ENCODE data around the gene MAGI1.

The MAGI1 gene

DNA sequence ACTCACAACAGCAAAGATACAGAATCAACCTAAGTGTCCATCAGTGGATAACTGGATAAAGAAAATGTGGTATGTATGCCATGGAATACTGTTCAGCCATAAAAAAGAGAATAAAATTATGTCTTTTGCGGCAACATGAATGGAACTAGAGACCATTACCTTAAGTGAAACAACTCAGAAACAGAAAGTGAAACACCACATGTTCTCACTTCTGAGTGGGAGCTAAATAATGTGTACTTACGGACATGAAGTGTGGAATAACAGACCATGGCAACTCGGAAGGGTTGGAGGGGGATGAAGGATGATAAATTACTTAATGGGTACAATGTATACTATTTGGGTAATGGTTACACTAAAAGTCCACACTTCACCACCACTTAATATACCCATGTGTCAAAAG lies 600.6 kb downstream of the MAGI1 start:
- no peaks in the 10 kb centered on the region for H3F3A ChIP-seq (ENCODE audit: low read depth)
- H2AFZ ChIP-seq (ENCODE audit: low read length): no peak overlapping the region
- H3K9me3 ChIP-seq (ENCODE audit: insufficient read depth, low read depth, low read length): no peaks in the 10 kb centered on the region
- no peaks in the 10 kb centered on the region for H3K79me2 ChIP-seq (ENCODE audit: insufficient read depth, low read length)
- H3K4me3 ChIP-seq (ENCODE audit: low read length, poor library complexity, severe bottlenecking): no peak overlapping the region
- H3K4me2 ChIP-seq (ENCODE audit: low read depth, low read length, poor library complexity, severe bottlenecking): no peak overlapping the region
- no peak for TF ChIP-seq EZH2phosphoT487 (IDR thresholded peaks at IDR 0.05; ENCODE audit: borderline replicate concordance)
- TF ChIP-seq, protein P1, sequence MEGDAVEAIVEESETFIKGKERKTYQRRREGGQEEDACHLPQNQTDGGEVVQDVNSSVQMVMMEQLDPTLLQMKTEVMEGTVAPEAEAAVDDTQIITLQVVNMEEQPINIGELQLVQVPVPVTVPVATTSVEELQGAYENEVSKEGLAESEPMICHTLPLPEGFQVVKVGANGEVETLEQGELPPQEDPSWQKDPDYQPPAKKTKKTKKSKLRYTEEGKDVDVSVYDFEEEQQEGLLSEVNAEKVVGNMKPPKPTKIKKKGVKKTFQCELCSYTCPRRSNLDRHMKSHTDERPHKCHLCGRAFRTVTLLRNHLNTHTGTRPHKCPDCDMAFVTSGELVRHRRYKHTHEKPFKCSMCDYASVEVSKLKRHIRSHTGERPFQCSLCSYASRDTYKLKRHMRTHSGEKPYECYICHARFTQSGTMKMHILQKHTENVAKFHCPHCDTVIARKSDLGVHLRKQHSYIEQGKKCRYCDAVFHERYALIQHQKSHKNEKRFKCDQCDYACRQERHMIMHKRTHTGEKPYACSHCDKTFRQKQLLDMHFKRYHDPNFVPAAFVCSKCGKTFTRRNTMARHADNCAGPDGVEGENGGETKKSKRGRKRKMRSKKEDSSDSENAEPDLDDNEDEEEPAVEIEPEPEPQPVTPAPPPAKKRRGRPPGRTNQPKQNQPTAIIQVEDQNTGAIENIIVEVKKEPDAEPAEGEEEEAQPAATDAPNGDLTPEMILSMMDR (conservative IDR thresholded peaks at IDR 0.05; ENCODE audit: low read length): no peak
- H3K36me3 ChIP-seq (ENCODE audit: insufficient read depth, low read length): no peaks in the 10 kb centered on the region
- peaks cover 12% of the 10 kb centered on the region for H3K4me1 ChIP-seq (ENCODE audit: insufficient read depth, low read length, poor library complexity, severe bottlenecking)
- no peaks in the 10 kb centered on the region for H4K20me1 ChIP-seq (ENCODE audit: insufficient read depth, low read length, poor library complexity, severe bottlenecking)
- H3K9ac ChIP-seq (ENCODE audit: low read depth, low read length, poor library complexity, severe bottlenecking): no peak overlapping the region
- H3K9me2 ChIP-seq (replicated peaks; ENCODE audit: low read depth, low read length): no peaks in the 10 kb centered on the region
- H3K27me3 ChIP-seq (ENCODE audit: insufficient read depth, low read length, poor library complexity, severe bottlenecking): no peaks in the 10 kb centered on the region

DNA sequence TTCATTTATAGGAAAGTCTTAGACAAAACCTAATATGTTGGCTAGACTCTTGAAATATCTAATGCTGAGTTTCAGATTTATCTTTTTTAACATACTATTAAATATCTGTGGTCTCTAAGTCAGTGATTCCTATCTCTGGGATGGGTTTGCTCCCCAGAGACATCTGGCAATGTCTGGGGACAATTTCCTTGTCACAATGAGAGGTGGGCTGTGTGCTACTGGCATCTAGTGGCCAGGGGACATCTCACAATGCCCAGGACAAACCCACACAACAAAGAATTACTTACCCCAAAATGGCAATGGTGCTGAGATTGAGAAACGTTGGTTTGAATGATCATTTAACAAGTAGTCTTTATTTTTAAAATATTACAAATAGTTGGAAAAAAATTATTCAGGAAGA lies 602.1 kb downstream of the MAGI1 start:
- no peaks in the 10 kb centered on the region for H3K9me2 ChIP-seq (replicated peaks; ENCODE audit: low read depth, low read length)
- no peak overlapping the region for H2AFZ ChIP-seq (ENCODE audit: low read length)
- H3K4me3 ChIP-seq (ENCODE audit: low read length, poor library complexity, severe bottlenecking): no peak overlapping the region
- TF ChIP-seq, protein P1 (conservative IDR thresholded peaks at IDR 0.05; ENCODE audit: low read length): peak; percentile 83
- TF ChIP-seq EZH2phosphoT487 (IDR thresholded peaks at IDR 0.05; ENCODE audit: borderline replicate concordance): no peak
- H4K20me1 ChIP-seq (ENCODE audit: insufficient read depth, low read length, poor library complexity, severe bottlenecking): no peaks in the 10 kb centered on the region
- H3K4me1 ChIP-seq (ENCODE audit: insufficient read depth, low read length, poor library complexity, severe bottlenecking): peaks cover 14% of the 10 kb centered on the region
- H3K79me2 ChIP-seq (ENCODE audit: insufficient read depth, low read length): no peaks in the 10 kb centered on the region
- H3K9ac ChIP-seq (ENCODE audit: low read depth, low read length, poor library complexity, severe bottlenecking): no peak overlapping the region
- H3K9me3 ChIP-seq (ENCODE audit: insufficient read depth, low read depth, low read length): no peaks in the 10 kb centered on the region
- no peaks in the 10 kb centered on the region for H3K27me3 ChIP-seq (ENCODE audit: insufficient read depth, low read length, poor library complexity, severe bottlenecking)
- no peaks in the 10 kb centered on the region for H3F3A ChIP-seq (ENCODE audit: low read depth)
- H3K36me3 ChIP-seq (ENCODE audit: insufficient read depth, low read length): no peaks in the 10 kb centered on the region
- H3K4me2 ChIP-seq (ENCODE audit: low read depth, low read length, poor library complexity, severe bottlenecking): no peak overlapping the region

DNA sequence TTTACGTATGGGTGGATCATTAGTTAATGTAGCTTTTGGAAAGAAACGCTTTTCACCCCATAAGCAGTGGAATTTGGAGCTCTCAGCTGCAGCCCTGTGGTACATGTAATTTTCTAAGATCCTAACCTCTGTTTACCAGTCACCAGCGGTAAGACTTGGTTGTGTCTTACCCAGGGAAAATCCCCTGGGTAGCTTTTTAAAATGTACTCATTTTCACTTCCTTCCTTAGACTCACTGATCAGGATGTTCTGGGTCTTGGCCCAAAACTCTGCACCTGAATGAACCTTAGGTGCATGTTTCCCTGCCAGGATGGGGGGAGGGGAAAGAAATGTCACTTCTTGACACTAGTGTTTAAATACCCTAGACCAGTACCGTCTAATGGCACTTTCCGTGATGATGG lies 605.2 kb downstream of the MAGI1 start:
- H3K79me2 ChIP-seq (ENCODE audit: insufficient read depth, low read length): no peaks in the 10 kb centered on the region
- no peak overlapping the region for H3K4me3 ChIP-seq (ENCODE audit: low read length, poor library complexity, severe bottlenecking)
- no peak for TF ChIP-seq EZH2phosphoT487 (IDR thresholded peaks at IDR 0.05; ENCODE audit: borderline replicate concordance)
- TF ChIP-seq, protein P1 (conservative IDR thresholded peaks at IDR 0.05; ENCODE audit: low read length): no peak
- H3K36me3 ChIP-seq (ENCODE audit: insufficient read depth, low read length): peaks cover 5% of the 10 kb centered on the region; the same call in 1 of the 2 replicates
- no peak overlapping the region for H2AFZ ChIP-seq (ENCODE audit: low read length)
- H3K9ac ChIP-seq (ENCODE audit: low read depth, low read length, poor library complexity, severe bottlenecking): no peak overlapping the region
- H3K4me2 ChIP-seq (ENCODE audit: low read depth, low read length, poor library complexity, severe bottlenecking): no peak overlapping the region
- H3K9me3 ChIP-seq (ENCODE audit: insufficient read depth, low read depth, low read length): no peaks in the 10 kb centered on the region
- H4K20me1 ChIP-seq (ENCODE audit: insufficient read depth, low read length, poor library complexity, severe bottlenecking): no peaks in the 10 kb centered on the region
- H3K4me1 ChIP-seq (ENCODE audit: insufficient read depth, low read length, poor library complexity, severe bottlenecking): peaks cover 7% of the 10 kb centered on the region
- H3K27me3 ChIP-seq (ENCODE audit: insufficient read depth, low read length, poor library complexity, severe bottlenecking): no peaks in the 10 kb centered on the region
- H3F3A ChIP-seq (ENCODE audit: low read depth): no peaks in the 10 kb centered on the region
- no peaks in the 10 kb centered on the region for H3K9me2 ChIP-seq (replicated peaks; ENCODE audit: low read depth, low read length)

All from Loucy (cell line).